SW480 (cell line): ENCODE data around the gene CSTF3.
"Not testable (repeated sequence)": the region's sequence is repeated elsewhere in the genome, so short reads cannot be mapped to it uniquely, and the experiment has no call there.

Source experiments
- DNase-seq: peaks from one replicate; pipeline ENCODE4 v3.0.0-alpha.2; 2016; ENCODE audit warnings: low spot score

CSTF3 gene

GRCh38 chr11:33160587-33160986 lies 693 bp downstream of the CSTF3 start:
- DNase-seq: no peak

- DNase-seq: peak; percentile 26
Measured at GRCh38 chr11:33160136-33160535, 1.1 kb downstream of the CSTF3 start.

DNA sequence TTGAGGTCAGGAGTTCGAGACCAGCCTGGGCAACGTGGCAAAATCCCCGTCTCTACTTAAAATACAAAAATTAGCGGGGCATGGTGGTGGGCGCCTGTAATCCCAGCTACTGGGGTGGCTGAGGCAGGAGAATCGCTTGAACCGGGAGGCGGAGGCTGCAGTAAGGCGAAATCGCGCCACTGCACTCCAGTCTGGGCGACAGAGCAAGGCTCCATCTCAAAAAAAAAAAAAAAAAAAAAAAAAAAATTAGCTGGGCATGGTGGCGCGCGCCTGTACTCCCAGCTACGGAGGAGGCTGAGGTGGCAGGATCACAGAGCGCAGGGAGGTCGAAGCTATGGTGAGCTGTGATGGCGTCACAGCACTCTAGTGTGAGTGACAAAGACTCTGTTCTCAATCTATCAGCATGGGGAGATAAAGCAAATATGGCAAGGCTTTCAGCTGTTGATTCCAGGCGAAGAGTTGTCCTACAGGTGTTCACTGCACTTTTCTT lies 1.9 kb downstream of the CSTF3 start:
- DNase-seq: not testable (repeated sequence)

DNA sequence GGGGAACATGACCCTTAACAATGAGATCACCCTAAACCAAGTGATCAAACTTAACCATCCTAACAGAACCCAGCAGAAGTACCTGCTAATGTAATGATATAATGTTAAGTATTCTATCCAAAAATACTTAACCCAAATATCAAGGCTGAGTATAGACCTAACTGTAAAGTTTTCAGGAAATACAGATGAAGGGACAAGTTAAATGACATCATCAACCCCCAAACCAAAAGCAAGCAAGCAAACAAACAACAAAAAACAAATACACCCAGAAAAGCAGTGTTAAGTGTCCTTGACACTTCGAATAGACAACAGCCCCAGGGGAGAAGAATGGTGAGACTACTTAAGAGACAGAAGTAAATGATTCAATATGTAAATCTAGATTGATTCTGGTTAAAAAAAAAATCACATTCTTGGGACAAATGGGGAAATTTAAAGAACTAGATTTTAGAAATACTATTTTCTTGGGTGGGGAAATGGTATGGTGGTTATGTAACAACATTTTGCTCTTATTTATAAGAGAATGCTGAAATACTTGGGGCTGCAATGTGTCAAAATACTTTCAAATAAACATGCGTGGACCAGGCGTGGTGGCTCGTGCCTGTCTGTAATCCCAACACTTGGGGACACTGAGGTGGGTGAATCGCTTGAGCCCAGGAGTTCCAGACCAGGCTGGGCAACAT lies 2.5 kb downstream of the CSTF3 start:
- no peak for DNase-seq

GRCh38 chr11:33157103-33158027 lies 3.9 kb downstream of the CSTF3 start:
- no peak for DNase-seq

GRCh38 chr11:33151399-33151798 lies 9.9 kb downstream of the CSTF3 start:
- DNase-seq: no peak

- no peak for DNase-seq
Measured at GRCh38 chr11:33147559-33147958, 13.7 kb downstream of the CSTF3 start.

GRCh38 chr11:33135768-33136443 lies 25.4 kb downstream of the CSTF3 start:
- no peak for DNase-seq

DNA sequence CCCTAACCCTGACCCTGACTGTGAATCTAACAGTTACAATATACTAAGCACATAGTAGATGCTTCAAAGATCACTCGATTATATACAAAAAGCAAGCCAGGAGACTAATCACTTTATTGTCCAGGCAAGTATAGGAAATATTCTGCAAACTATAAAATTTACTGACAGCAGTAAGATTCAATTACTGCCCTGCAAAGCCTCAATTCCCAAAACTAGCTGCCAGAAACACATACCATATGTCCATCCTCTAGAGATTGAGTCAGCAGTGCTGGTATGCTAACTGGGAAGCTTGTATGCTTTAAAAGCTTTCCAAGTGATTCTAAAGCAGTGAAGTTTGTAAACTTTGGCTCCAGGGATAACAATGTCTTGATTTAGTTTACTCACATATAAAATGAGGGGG lies 26.1 kb downstream of the CSTF3 start:
- no peak for DNase-seq

- DNase-seq: no peak
Measured at GRCh38 chr11:33134276-33134675, 27.0 kb downstream of the CSTF3 start.

GRCh38 chr11:33133761-33134160 lies 27.5 kb downstream of the CSTF3 start:
- no peak for DNase-seq

GRCh38 chr11:33132510-33132909 lies 28.8 kb downstream of the CSTF3 start:
- no peak for DNase-seq

- no peak for DNase-seq
Measured at GRCh38 chr11:33128739-33129138, 32.5 kb downstream of the CSTF3 start.

GRCh38 chr11:33125611-33126010 lies 35.7 kb downstream of the CSTF3 start:
- DNase-seq: no peak

DNA sequence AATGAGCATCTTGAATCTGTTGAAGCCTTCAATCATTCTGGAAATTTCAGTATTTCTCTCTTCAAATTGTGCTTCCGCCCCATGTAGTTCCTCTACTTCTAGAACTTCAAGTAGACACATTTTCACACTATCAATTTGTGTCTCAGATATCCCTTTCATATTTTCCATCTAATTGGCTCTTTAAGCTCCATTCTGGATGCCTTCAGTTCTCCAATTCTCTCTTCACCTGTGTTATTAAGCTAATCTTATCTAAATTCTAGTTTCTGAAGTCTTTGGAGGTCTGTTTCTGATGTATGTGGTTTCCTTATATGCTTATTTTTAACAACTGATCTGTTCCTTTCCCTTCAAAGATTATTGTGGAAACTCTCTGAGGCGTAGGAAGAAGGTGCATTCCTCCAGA lies 36.3 kb downstream of the CSTF3 start:
- no peak for DNase-seq

DNA sequence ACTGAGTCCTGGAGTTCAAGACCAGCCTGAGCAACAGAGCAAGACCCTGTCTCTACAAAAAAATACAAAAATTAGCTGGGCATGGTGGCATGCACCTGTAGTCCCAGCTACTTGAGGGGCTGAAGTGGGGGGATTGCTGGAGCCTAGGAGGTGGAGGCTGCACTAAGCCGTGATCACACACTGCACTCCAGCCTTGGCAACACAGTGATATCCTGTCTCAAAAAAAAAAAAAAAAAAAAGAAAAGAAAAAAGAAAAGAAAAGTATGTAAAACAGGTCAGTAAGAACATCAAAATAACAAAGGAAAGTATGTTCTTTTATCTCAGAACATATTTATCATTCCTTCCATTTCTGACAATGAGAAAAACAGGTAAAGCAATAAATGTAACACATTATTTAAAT lies 38.6 kb downstream of the CSTF3 start:
- not testable (repeated sequence) for DNase-seq

GRCh38 chr11:33116535-33116934 lies 44.7 kb downstream of the CSTF3 start:
- DNase-seq: peak; percentile 81

- no peak for DNase-seq
Measured at GRCh38 chr11:33110083-33110482, 51.2 kb downstream of the CSTF3 start.

GRCh38 chr11:33109294-33109895 lies 51.9 kb downstream of the CSTF3 start:
- no peak for DNase-seq

DNA sequence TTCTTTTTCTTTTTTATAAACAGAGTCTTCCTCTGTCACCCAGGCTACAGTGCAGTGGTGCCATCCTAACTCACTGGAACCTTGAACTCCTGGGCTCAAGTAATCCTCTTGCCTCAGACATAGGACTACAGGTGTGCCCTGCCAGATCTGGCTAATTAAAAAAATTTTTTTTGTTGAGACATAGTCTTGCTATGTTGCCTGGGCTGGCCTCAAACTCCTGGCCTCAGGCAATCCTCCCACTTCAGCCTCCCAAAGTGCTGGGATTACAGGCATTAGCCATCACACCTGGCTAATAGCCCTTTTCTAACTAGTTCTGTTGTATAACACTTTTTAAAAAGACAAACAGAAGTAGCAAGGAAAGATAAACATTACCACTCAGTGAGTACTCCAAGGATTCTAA lies 57.4 kb downstream of the CSTF3 start:
- DNase-seq: no peak

DNA sequence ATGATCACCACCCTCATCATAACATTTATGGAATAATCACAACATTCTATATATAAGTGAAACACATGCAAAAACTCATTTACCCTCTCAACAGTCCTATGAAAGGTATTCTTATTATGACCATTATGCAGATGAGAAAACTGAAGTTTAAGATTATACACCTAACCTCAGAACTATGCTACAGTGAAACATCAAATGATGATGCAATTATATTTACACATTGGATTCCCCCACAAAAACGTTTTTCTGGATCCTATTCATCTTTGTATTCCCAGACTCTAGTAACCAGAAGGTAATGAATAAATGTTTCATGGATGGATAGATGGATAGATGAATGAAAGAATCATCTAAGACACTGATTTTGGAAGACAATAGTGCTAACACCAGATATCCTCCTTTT lies 67.1 kb downstream of the CSTF3 start:
- DNase-seq: no peak

GRCh38 chr11:33089776-33090175 lies 71.5 kb downstream of the CSTF3 start:
- no peak for DNase-seq
